Measurements from ENCODE around the gene DSTN.

The DSTN gene

DNA sequence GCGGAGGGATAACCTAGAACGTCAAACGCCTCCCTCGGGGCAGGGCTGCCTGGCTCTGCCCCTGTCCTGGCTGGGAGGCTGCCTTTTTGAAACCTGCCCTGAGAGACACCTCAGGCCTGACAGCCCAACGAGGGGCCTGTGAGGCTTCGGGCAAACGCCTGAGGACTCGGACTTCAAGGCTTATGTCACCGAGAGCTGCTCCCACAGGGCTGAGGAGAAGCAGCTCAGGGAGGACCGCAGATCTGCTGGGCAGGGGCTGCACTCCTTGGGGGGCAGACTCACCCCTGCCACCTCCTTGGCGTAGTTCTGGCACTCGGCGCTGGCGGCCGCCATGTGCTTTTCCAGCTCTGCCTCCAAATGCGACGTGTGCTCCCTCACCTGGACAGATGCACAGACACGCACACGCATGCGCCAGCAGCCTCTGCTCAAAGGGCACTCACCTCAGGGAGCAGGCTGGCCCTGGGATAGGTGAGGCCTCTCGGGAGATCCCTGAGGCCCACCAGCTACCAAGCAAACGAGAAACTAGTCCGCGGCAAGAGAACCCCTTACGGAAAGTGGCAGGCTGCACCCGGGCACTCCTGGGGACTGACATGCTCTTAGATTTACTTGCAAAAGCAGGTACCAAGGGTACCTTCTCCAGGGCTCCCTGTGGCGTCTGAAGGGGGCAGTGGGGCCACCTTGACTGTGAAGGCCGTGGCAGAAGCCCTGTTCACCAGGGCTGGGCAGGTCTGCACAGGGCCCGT lies 49.6 kb downstream of the DSTN start:
- Histone ChIP-seq H3F3A (ENCODE audit: insufficient read depth, low read length) (no peaks in the 10 kb centered on the region), H3K9me2 (ENCODE audit: low read depth, low read length) (no peaks in the 10 kb centered on the region), H3K36me3 (ENCODE audit: insufficient read depth, low read length) (peaks cover 33% of the 10 kb centered on the region; the same call in 1 of the 2 replicates), H4K20me1 (ENCODE audit: insufficient read depth, low read length) (no peaks in the 10 kb centered on the region), H3K4me3 (ENCODE audit: low read depth, low read length, poor library complexity, severe bottlenecking) (no peak overlapping the region), H3K4me2 (ENCODE audit: low read length) (no peak overlapping the region), H3K27me3 (ENCODE audit: insufficient read depth, low read length) (no peaks in the 10 kb centered on the region), H3K9me3 (ENCODE audit: low read length) (no peaks in the 10 kb centered on the region), H3K79me2 (ENCODE audit: insufficient read depth, low read length) (no peaks in the 10 kb centered on the region), H3K9ac (ENCODE audit: low read length) (no peak overlapping the region), H2AFZ (ENCODE audit: low read length) (no peak overlapping the region), H3K4me1 (ENCODE audit: insufficient read depth, low read length, severe bottlenecking) (no peaks in the 10 kb centered on the region), H3K27ac (ENCODE audit: low read depth, low read length, poor library complexity, severe bottlenecking) (no peak overlapping the region)
- no peak for TF ChIP-seq EZH2 (IDR thresholded peaks at IDR 0.05; ENCODE audit: borderline replicate concordance, low read length)
- no peak for TF ChIP-seq CTCF (IDR thresholded peaks at IDR 0.05; ENCODE audit: low read length)

DNA sequence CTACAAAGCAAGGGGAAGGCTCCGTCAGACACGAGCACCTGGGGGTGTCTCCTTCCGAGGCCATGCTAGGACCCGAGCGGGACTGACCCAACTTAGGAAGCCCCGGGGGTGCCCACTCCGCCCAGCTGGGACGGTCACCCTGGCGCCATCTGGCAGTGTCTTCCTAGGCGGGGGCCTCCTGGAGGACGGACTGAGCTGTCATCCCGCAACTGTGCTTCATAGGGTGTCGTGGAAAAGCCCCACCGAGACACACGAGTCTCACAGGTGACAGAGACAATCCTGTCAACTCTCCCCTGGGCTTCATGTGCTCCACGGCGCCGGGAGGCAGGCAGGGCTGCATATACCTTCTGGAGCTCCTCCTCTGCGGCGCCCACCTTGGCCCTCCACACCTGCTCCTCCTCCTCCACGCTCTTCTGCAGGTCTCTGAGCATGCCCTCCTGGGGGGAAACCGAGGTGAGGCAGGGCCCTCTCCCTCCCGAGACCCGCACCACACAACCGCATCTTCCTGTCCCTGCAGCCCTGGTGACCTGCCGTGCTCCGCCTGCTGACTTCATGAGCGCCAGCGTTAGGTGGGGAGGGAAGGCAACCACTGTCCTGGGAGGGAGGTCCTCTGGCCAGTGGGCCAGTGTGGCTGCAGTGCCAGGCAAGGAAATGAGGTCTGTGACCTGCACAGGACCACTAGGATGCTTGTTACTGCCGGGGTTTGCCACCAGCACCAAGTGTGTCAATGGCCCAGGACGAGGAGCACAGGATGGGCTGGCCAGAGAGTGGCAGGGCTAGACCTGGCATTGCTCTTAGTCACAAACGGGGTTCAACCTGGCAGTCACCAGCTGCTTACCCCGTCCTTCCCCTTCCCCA lies 50.7 kb downstream of the DSTN start:
- Histone ChIP-seq H2AFZ (ENCODE audit: low read length) (no peak overlapping the region), H3K4me1 (ENCODE audit: insufficient read depth, low read length, severe bottlenecking) (no peaks in the 10 kb centered on the region), H4K20me1 (ENCODE audit: insufficient read depth, low read length) (no peaks in the 10 kb centered on the region), H3K79me2 (ENCODE audit: insufficient read depth, low read length) (no peaks in the 10 kb centered on the region), H3K27me3 (ENCODE audit: insufficient read depth, low read length) (no peaks in the 10 kb centered on the region), H3K9me2 (ENCODE audit: low read depth, low read length) (no peaks in the 10 kb centered on the region), H3K9me3 (ENCODE audit: low read length) (no peaks in the 10 kb centered on the region), H3K9ac (ENCODE audit: low read length) (no peak overlapping the region), H3K27ac (ENCODE audit: low read depth, low read length, poor library complexity, severe bottlenecking) (no peak overlapping the region), H3K36me3 (ENCODE audit: insufficient read depth, low read length) (peaks cover 43% of the 10 kb centered on the region; the same call in 1 of the 2 replicates), H3F3A (ENCODE audit: insufficient read depth, low read length) (no peaks in the 10 kb centered on the region), H3K4me2 (ENCODE audit: low read length) (no peak overlapping the region), H3K4me3 (ENCODE audit: low read depth, low read length, poor library complexity, severe bottlenecking) (no peak overlapping the region)
- no peak for TF ChIP-seq CTCF (IDR thresholded peaks at IDR 0.05; ENCODE audit: low read length)
- TF ChIP-seq EZH2 (IDR thresholded peaks at IDR 0.05; ENCODE audit: borderline replicate concordance, low read length) = no peak

- H3K36me3 ChIP-seq (ENCODE audit: insufficient read depth, low read length) = peaks cover 50% of the 10 kb centered on the region; the same call in 1 of the 2 replicates
- H3K27me3 ChIP-seq (ENCODE audit: insufficient read depth, low read length) = no peaks in the 10 kb centered on the region
- no peak for TF ChIP-seq CTCF (IDR thresholded peaks at IDR 0.05; ENCODE audit: low read length)
- no peak for TF ChIP-seq EZH2 (IDR thresholded peaks at IDR 0.05; ENCODE audit: borderline replicate concordance, low read length)
- no peak overlapping the region for H3K4me2 ChIP-seq (ENCODE audit: low read length)
- H3F3A ChIP-seq (ENCODE audit: insufficient read depth, low read length) = no peaks in the 10 kb centered on the region
- H3K9ac ChIP-seq (ENCODE audit: low read length) = no peak overlapping the region
- H3K27ac ChIP-seq (ENCODE audit: low read depth, low read length, poor library complexity, severe bottlenecking) = no peak overlapping the region
- no peaks in the 10 kb centered on the region for H3K9me2 ChIP-seq (ENCODE audit: low read depth, low read length)
- H3K4me1 ChIP-seq (ENCODE audit: insufficient read depth, low read length, severe bottlenecking) = no peaks in the 10 kb centered on the region
- H3K4me3 ChIP-seq (ENCODE audit: low read depth, low read length, poor library complexity, severe bottlenecking) = no peak overlapping the region
- no peaks in the 10 kb centered on the region for H3K79me2 ChIP-seq (ENCODE audit: insufficient read depth, low read length)
- H3K9me3 ChIP-seq (ENCODE audit: low read length) = no peaks in the 10 kb centered on the region
- H2AFZ ChIP-seq (ENCODE audit: low read length) = no peak overlapping the region
- no peaks in the 10 kb centered on the region for H4K20me1 ChIP-seq (ENCODE audit: insufficient read depth, low read length)
Observed at GRCh38 chr20:17621229-17621968, 51.5 kb downstream of the DSTN start.
